Inferior parietal cortex (tissue), 1 donor: ENCODE data around the gene PPP1R15A.
A peak's percentile ranks its signal among the peaks of the same experiment; 100 is the strongest.
"Not testable (repeated sequence)": the region's sequence is repeated elsewhere in the genome, so short reads cannot be mapped to it uniquely, and the experiment has no call there.

Source experiments
- DNase-seq: peaks from one replicate; pipeline ENCODE4 v3.0.0-alpha.2; 2016; ENCODE audit errors: extremely low spot score

The PPP1R15A gene

GRCh38 chr19:48881741-48882657 is 9.8 kb downstream of the PPP1R15A start:
- no peak for DNase-seq

DNA sequence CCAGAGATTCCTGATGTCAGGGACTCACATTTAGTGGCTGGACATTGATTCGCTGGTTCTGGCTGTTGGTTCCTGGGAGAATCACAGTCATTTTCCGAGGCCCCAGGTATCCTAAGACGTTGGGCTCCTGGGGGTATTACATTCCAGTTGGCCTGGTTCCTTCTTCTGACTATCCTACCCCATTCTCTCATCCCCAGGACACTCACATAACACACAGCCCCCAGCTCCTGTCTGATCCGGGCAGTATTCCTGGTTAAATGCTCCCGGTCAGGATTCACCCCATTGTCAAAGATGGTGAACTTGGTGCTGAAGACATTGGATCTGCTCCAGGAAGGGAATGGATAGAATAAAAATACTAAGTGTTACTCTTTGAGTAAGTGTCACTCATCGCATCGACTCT is 11.5 kb downstream of the PPP1R15A start:
- DNase-seq: no peak

- no peak for DNase-seq
Observed at GRCh38 chr19:48887861-48888612, 15.8 kb downstream of the PPP1R15A start.

DNA sequence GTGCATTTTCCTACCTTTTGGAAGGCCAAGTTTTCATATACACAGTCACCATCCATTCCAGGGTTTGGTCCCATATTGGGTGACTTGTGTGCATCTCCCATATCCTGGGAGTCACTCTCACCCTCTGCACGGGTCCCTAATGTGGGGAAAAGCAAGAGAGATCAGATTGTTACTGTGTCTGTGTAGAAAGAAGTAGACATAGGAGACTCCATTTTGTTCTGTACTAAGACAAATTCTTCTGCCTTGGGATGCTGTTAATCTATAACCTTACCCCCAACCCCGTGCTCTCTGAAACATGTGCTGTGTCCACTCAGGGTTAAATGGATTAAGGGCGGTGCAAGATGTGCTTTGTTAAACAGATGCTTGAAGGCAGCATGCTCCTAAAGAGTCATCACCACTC is 17.3 kb downstream of the PPP1R15A start:
- DNase-seq: not testable (repeated sequence)

DNA sequence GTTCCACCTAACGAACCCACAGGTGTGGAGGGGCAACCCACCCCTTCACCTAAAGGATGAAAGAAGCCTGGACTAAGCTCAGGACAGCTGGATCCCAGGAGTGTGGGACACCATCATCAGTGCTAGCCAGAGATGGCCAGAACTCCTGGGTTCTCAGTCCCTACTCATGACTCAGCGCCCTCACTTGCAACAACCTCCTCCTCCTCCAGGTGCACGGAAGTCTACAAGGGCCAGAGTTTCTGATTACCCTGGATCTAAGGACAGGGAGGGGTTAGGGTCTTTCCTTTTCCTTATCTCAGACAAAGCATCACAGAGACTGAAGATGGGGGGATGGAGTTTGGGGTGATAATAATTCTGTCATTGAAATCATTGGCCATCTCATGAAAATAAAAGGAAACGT is 18.3 kb downstream of the PPP1R15A start:
- no peak for DNase-seq

DNA sequence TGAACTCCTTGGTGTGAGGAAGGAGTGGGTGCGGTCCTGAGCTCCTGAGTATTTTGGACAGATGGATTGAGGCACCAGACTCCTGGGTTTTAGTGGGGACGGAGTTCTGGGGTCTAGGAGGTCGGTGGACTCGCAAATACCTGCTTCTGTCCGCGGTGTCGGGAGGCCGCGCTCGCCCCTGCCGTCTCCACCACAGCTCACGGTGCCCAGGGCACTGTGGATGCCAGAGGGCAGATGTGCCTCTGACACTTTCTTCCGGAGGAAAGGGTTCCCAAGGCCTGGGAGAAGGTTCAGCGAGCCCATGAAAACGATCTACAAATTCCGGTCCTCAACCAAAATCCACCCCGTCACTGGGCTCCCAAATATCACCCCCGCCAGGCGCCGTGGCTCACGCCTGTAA is 23.0 kb downstream of the PPP1R15A start:
- no peak for DNase-seq

- no peak for DNase-seq
Observed at GRCh38 chr19:48896191-48896720, 24.0 kb downstream of the PPP1R15A start.

GRCh38 chr19:48897181-48897580 is 25.0 kb downstream of the PPP1R15A start:
- DNase-seq: no peak

- DNase-seq: not testable (repeated sequence)
Observed at GRCh38 chr19:48899386-48899749, 27.1 kb downstream of the PPP1R15A start.

DNA sequence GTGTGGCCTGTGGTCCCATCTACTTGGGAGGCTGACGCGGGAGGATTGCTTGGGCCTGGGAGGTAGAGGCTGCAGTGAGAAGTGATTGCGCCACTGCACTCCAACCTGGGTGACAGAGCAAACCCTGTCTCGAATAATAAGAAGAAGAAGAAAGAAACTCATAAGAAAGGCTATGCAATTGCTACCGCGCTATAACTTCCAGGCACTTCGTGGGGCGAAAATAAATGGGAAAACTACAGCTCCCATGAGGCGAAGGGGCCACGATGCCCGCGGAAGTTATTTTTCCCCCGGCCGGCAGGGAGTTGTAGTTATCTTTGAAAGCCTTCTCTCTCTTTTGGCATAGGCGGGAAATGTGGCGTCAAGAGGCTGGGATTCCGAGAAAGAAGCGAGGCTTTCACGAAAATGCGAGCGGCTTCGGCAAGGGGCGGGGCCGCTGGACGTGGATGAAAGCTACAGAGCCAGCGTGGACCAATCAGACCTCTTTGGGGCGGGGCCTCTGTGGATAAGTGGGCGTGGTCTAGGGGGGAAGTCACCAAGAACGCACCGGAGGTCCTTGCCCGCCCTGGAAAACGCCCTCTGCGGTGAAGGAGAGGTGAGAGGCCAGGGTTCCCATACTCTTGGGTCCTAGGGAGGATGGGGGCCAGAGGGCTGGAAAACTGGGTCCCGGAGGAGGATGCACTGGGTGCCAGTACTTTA is 27.7 kb downstream of the PPP1R15A start, which contains the start of gene NUCB1:
TSS of gene NUCB1 (plus strand) at position 532 of the 696 bp plus-strand sequence. CDS start 485 bp downstream, outside the sequence.
- peak; percentile 99 for DNase-seq

DNA sequence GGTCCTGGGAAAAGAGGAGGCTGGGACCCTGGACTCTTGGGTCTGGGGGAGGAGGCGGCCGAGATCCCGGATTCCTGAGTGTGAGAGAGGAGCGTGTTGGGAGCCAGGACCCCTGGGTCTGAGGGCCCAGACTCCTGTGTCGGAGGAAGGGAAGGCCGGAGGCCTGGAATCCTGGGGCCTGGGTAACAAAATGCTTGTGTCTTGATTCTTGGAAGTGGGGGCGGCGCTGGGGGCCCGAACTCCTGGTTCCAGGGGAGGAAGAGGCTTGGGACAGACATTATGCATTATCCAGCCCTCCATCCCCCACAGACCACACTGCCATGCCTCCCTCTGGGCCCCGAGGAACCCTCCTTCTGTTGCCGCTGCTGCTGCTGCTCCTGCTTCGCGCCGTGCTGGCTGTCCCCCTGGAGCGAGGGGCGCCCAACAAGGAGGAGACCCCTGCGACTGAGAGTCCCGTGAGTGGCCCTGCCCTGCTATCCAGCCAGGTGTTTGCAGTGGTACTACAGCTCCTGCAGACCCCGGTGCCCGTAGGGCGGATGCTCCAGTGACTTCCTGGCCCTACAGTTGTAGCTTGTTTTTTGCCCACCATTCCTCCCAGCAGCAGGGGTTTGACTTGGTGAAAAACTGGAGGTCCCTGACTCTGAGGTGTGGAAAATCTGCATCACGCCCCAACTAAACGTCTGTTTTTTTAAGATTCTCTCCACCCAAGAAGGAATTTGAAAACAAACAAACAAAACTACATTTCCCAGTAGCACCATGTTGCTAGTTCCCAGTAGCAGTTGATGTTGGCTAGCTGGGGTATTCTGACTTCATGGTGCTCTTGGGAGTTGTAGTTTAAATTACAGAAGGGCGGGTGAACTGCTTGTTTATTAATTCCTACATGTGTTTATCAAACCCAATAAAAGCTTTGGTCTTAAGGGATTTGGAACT is 28.5 kb downstream of the PPP1R15A start:
- DNase-seq: no peak

- DNase-seq: not testable (repeated sequence)
Observed at GRCh38 chr19:48902291-48902690, 30.1 kb downstream of the PPP1R15A start.

DNA sequence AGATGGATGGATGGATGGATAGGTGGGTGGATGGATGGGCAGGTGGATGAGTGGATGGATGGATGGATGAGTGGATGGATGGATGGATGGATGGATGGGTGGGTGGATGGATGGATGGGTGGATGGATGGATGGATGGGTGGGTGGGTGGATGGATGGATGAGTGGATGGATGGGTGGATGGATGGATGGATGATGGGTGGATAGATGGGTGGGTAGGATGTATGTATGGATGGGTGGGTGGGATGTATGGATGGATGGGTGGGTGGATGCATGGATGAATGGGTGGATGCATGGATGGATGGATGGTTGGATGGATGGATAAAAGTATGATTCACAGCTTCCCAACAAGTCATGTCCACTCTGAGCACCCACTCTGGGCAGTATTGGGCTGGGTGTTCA is 31.6 kb downstream of the PPP1R15A start:
- DNase-seq: not testable (repeated sequence)

GRCh38 chr19:48905664-48906063 is 33.4 kb downstream of the PPP1R15A start:
- DNase-seq: no peak

DNA sequence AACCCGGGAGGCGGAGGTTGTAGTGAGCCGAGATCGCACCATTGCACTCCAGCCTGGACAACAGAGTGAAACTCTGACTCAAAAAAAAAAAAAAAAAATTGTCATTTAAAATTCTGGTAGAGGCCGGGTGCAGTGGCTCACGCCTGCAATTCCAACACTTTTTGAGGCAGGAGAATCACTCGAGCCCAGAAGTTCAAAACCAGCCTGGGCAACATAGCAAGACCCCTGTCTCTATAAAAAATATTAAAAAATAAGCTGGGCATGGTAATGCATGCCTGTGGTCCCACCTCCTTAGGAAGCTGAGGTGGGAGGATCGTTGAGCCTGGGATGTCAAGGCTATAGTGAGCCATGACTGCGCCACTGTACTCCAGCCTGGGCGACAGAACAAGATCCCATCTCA is 34.1 kb downstream of the PPP1R15A start:
- DNase-seq: no peak

DNA sequence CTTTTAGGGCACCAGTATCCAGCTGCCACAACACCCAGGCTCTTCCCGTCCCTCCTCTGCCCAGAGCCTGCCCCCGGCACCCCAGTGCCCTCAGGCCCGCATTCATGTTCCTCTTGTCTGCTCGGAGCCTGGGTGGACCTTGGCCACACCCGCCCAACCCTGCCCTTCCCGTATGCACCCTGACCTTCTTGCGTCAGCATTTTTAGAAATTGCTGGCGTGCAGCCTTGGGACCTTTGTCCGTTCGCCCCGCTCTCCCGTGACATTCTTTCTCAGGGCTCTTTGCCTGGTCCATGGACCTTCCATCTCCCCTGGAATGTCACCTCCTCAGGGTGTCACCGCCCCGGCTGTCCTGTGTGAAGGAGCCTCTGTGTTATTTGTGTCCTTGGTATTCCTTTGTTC is 35.5 kb downstream of the PPP1R15A start:
- DNase-seq: no peak

DNA sequence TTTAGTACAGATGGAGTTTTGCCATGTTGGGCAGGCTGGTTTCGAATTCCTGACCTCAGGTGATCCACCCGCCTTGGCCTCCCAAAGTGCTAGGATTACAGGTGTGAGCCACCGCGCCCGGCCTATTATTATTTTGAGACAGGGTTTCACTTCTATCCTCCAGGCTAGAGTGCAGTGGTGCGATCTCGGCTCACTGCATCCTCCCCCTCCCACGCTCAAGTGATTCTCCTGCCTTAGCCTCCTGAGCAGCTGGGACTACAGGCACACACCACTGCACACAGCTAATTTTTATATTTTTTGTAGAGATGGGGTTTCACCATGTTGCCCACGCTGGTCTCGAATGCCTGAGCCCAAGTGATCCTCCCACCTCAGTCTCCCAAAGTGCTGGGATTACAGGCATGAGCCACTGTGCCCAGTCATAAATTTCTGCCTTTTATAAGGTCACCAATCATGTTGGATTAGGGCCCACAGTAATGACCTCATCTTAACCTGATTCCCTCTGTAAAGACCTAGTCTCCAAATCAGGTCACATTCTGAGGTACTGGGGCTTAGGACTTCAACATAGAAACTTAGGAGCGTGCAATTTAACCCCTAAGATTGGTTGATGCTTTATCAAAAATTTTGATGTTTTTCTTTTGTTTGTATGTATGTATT is 37.3 kb downstream of the PPP1R15A start:
- not testable (repeated sequence) for DNase-seq

GRCh38 chr19:48910803-48911202 is 38.6 kb downstream of the PPP1R15A start:
- no peak for DNase-seq

DNA sequence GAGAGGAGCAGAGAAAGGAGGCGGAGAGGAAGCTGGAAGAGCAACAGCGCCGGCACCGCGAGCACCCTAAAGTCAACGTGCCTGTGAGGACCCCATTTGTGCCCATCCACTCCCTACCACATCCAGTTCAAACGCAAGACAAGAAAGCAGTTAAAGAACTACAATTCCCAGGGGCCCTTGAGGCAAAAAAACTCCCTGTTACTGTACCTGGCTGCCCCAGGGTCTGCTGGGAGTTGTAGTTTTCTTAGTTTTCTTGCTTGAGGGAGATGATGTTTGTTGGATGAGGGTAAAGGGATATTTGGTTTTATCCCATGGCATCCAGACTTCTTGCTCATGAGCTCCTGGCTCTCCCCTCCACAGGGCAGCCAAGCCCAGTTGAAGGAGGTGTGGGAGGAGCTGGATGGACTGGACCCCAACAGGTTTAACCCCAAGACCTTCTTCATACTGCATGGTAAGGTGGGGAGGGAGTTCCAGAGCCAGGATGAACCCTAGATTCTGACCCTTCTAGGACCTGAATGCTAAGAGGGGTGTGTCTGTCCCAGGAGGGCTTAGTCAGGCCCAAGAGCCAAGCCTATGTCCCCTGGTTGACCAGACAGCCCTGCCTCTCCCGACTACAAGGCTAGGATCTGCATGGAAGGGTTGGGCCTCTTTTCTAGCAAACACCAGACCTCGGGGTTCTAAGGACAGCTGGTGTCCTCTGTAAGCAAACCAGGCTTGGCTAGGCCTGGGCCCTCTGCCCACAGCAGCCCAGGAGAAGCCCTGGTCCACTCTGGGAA is 41.1 kb downstream of the PPP1R15A start:
- no peak for DNase-seq
